Mesothelial cell of epicardium (in vitro differentiated cells): ENCODE data around the gene SLFN14. TPM values are rescaled to one million over a fixed set of nuclear protein-coding genes. Genes with fewer than 3 reads are reported as not detected.

Experiments
- DNase-seq, 2 experiments: peaks; one replicate each; pipeline ENCODE4 v3.0.0; 2021; ENCODE audit warnings: low spot score in 2 of 2; ENCODE audit not compliant: unreplicated experiment in 2 of 2
- H3K27ac Mint-ChIP-seq: 2 replicates; pipeline ENCODE4 v1.8.0; 2021; ENCODE audit warnings: mixed read lengths
- H3K27me3 Mint-ChIP-seq: 2 replicates; pipeline ENCODE4 v1.8.0; 2021; ENCODE audit warnings: low read depth, mixed read lengths
- H3K36me3 Mint-ChIP-seq: 2 replicates; pipeline ENCODE4 v1.8.0; 2021; ENCODE audit warnings: mixed read lengths
- H3K4me1 Mint-ChIP-seq: 2 replicates; pipeline ENCODE4 v1.8.0; 2021; ENCODE audit warnings: mixed read lengths
- H3K4me3 Mint-ChIP-seq: 2 replicates; pipeline ENCODE4 v1.8.0; 2021; ENCODE audit warnings: mild to moderate bottlenecking, moderate library complexity, mixed read lengths
- H3K9me3 Mint-ChIP-seq: 2 replicates; pipeline ENCODE4 v1.8.0; 2021; ENCODE audit warnings: mixed read lengths
- CTCF ChIP-seq: fragments of 200-600 bp; sonication (generic); IDR thresholded peaks from one replicate; pipeline ENCODE4 v1.5.0; 2021; ENCODE audit warnings: antibody characterized with exemption; ENCODE audit not compliant: unreplicated experiment
- total RNA-seq: library from RNA; stranded (reverse); gene quantifications from 3 replicates; pipeline ENCODE4 v1.2.1, GENCODE V29; 2021

The SLFN14 gene
- total RNA-seq, 1 donor from 2014 or later, result not detected

GRCh38 chr17:35584061-35584460 is 23.4 kb upstream of the SLFN14 start:
- H3K27me3 Mint-ChIP-seq, result peaks cover 20% of the 10 kb centered on the region
- H3K36me3 Mint-ChIP-seq, result no peaks in the 10 kb centered on the region
- no peaks in the 10 kb centered on the region for H3K9me3 Mint-ChIP-seq
- H3K4me3 Mint-ChIP-seq, result no peak overlapping the region
- no peak for DNase-seq
- TF ChIP-seq CTCF, result no peak
- no peak overlapping the region for H3K27ac Mint-ChIP-seq
- peaks cover 25% of the 10 kb centered on the region for H3K4me1 Mint-ChIP-seq

- Mint-ChIP-seq H3K27ac (peak overlapping the region; percentile 92), H3K27me3 (peaks cover 12% of the 10 kb centered on the region), H3K4me3 (peak overlapping the region; percentile 85), H3K9me3 (no peaks in the 10 kb centered on the region), H3K36me3 (no peaks in the 10 kb centered on the region), H3K4me1 (peaks cover 23% of the 10 kb centered on the region)
- DNase-seq, result no peak
- TF ChIP-seq CTCF, result no peak
These were observed 18.4 kb upstream of the SLFN14 start for GRCh38 chr17:35578929-35579432.

- no peaks in the 10 kb centered on the region for H3K9me3 Mint-ChIP-seq
- H3K4me3 Mint-ChIP-seq, result peak within 1 kb of the TSS; percentile 85
- no peaks in the 10 kb centered on the region for H3K36me3 Mint-ChIP-seq
- H3K27ac Mint-ChIP-seq, result peak within 1 kb of the TSS; percentile 92
- H3K4me1 Mint-ChIP-seq, result peaks cover 23% of the 10 kb centered on the region
- DNase-seq, result peak; percentile 37 to 69
- peaks cover 7% of the 10 kb centered on the region for H3K27me3 Mint-ChIP-seq
- TF ChIP-seq CTCF, result no peak
These were observed 17.7 kb upstream of the SLFN14 start, which contains the start of gene PEX12 for GRCh38 chr17:35578197-35578928. Gene PEX12, minus strand, starts transcription at chr17:35578571. Its CDS starts 550 bp downstream, at chr17:35578021.

GRCh38 chr17:35577830-35578196 is 17.2 kb upstream of the SLFN14 start:
- DNase-seq, result no peak
- peaks cover 4% of the 10 kb centered on the region for H3K27me3 Mint-ChIP-seq
- no peak for TF ChIP-seq CTCF
- H3K9me3 Mint-ChIP-seq, result no peaks in the 10 kb centered on the region
- no peaks in the 10 kb centered on the region for H3K36me3 Mint-ChIP-seq
- peak overlapping the region; percentile 85 for H3K4me3 Mint-ChIP-seq
- H3K4me1 Mint-ChIP-seq, result peaks cover 23% of the 10 kb centered on the region
- H3K27ac Mint-ChIP-seq, result peak overlapping the region; percentile 92

GRCh38 chr17:35575759-35576158 is 15.1 kb upstream of the SLFN14 start:
- no peak for DNase-seq
- no peaks in the 10 kb centered on the region for H3K9me3 Mint-ChIP-seq
- H3K4me3 Mint-ChIP-seq, result no peak overlapping the region
- H3K27ac Mint-ChIP-seq, result no peak overlapping the region
- H3K27me3 Mint-ChIP-seq, result no peaks in the 10 kb centered on the region
- H3K4me1 Mint-ChIP-seq, result peaks cover 23% of the 10 kb centered on the region
- TF ChIP-seq CTCF, result no peak
- no peaks in the 10 kb centered on the region for H3K36me3 Mint-ChIP-seq
